MG63 (cell line): ENCODE measurements around the gene ECSIT. TPM values are rescaled to one million over a fixed set of nuclear protein-coding genes. Genes with fewer than 3 reads are reported as not detected.

ENCODE experiments used
- DNase-seq: peaks from one replicate; pipeline ENCODE4 v3.0.0-alpha.2; 2020
- H3K27me3 ChIP-seq: fragments of 250-450 bp; sonication (Bioruptor Pico); 2 replicates; pipeline ENCODE4 v1.5.1; 2020; ENCODE audit warnings: mild to moderate bottlenecking, moderate library complexity
- H3K36me3 ChIP-seq: fragments of 250-450 bp; sonication (Bioruptor Pico); 2 replicates; pipeline ENCODE4 v1.5.1; 2020; ENCODE audit warnings: mild to moderate bottlenecking, moderate library complexity
- H3K4me3 ChIP-seq: fragments of 250-450 bp; sonication (Bioruptor Pico); 2 replicates; pipeline ENCODE4 v1.5.1; 2020; ENCODE audit warnings: mild to moderate bottlenecking, moderate library complexity
- H3K9me3 ChIP-seq: fragments of 250-450 bp; sonication (Bioruptor Pico); 2 replicates; pipeline ENCODE4 v1.5.1; 2020; ENCODE audit warnings: mild to moderate bottlenecking, moderate library complexity
- total RNA-seq: library from RNA; depleted of rRNA; stranded (reverse); fragments of >200 nt; shearing (Covaris generic); gene quantifications from 2 replicates; pipeline ENCODE4 v1.2.3, GENCODE V29; 2014; ENCODE audit warnings: low replicate concordance

Gene ECSIT
- total RNA-seq, 1 experiment from 2014 or later: 196 TPM

DNA sequence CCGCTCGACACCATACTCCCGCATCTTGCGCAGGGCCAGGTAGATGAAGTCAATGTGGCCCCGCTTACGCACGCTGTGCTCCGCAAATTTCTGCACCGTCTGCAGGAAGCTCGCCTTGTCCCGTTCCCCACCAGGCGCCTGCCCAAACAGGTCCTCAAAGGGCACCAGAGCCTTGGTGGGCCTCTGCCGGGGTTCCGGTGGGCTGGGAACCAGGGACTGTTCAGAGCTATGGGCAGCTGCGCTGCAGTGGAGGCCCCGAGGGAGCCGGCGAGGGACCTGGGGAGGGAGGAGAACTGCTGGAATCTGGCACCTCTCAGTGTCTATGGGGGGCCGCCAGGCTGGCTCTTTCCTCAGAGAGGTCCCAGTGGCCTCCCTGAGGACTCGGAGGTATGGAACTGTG, 15.0 kb downstream of the ECSIT start:
- peaks cover 64% of the 10 kb centered on the region for H3K36me3 ChIP-seq
- no peaks in the 10 kb centered on the region for H3K9me3 ChIP-seq

DNA sequence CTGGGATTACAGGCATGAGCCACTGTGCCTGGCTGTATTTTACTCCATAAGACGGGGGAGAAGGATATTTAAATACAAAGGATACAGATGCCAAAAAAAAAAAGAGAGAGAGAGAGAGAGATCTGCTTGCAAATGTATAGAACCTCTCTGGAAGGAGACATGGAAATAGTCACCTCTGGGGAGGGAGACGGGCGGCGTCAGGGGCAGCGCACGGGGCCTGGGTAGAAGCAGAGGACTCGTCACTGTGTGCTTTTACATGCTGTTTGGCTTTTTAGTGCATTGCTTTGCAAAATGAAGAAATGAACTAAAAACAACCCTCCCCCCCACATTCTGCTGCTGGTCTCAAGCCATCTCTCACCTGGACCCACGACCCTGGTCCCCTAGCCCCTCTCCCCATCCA, 18.5 kb downstream of the ECSIT start:
- Histone ChIP-seq H3K27me3 (no peaks in the 10 kb centered on the region), H3K4me3 (no peak overlapping the region), H3K36me3 (peaks cover 43% of the 10 kb centered on the region), H3K9me3 (no peaks in the 10 kb centered on the region)
- DNase-seq: no peak

More for the DNA sequence above, 15.0 kb downstream of the ECSIT start:
- Histone ChIP-seq H3K27me3 (no peaks in the 10 kb centered on the region), H3K4me3 (no peak overlapping the region)
- DNase-seq: no peak

DNA sequence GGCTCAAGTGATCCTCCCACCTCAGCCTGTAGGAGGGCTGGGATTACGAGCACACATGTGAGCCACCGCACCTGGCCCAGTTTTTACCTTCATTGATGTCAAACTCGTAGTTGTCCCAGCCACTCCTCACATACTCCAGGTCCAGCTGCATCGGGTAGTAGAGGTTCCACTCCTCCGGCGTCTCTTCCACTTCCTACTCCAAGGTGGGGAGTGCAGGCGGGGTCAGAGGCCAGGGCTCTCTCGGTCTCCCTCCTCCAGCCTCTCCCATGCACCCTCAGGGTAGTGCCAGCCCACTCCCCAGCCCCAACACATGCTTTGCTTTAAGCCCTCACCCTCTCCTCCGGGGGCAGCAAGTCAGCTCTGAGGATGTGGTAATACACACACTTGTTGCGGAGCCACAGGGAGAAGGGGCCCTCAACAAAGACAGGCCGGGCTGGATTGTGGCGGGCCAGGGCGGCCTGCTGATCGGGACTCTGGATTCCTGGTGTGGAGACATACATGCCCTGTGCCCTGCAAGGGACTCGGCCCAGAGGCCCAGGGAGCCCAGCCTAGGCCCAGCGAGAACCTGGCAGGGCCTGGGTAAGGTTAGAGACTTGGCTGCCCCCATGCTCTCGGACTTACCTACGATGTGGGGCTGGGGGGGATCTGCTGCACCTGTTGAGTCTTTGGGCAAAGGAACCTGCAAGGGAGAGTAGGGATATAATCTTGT, 21.4 kb downstream of the ECSIT start:
- Histone ChIP-seq H3K4me3 (no peak overlapping the region), H3K27me3 (no peaks in the 10 kb centered on the region), H3K9me3 (no peaks in the 10 kb centered on the region), H3K36me3 (peaks cover 30% of the 10 kb centered on the region)
- DNase-seq: no peak

DNA sequence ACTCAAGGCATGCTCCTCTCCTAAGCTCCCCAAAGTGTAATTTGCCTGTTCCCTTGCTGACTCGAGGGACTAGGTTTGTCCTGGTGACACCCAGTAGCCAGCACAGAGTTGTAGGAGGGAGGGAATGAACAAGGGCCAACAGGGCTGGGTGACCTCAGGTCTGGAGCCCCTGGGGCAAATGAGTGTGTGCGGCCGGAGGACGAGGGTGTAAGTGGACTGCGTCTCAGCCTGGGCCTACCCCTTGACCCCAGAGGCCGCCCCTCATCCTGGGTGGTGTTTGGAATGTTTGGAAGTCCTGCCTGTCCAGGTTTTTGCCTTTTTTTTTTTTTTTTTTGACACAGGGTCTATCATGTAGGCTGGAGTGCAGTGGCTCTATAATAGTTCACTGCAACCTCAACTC, 22.0 kb downstream of the ECSIT start:
- Histone ChIP-seq H3K36me3 (peaks cover 25% of the 10 kb centered on the region), H3K4me3 (no peak overlapping the region), H3K27me3 (no peaks in the 10 kb centered on the region), H3K9me3 (no peaks in the 10 kb centered on the region)
- no peak for DNase-seq

DNA sequence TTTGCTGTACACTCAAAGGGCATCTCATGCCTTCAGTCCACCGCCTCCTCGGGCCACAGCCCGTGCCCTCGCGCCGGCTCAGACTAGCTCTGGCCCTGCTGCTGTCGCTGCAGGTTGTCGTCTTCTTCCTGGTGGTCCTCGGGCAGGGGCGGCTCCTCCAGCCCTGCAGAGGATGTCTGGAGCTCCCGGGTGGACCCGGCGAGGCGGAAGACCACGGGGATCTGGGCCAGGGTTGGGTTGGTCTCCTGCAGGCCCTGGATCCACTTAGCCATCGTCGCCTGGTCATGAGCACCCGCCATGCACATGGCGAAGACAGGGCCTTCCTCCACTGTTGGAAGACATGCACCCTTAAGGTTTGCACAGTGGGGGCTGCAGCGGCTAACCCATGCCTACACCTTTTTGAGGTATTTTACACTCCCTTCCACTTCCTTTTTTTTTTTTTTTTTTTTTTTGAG, 22.8 kb downstream of the ECSIT start:
- DNase-seq: no peak
- Histone ChIP-seq H3K36me3 (peaks cover 16% of the 10 kb centered on the region), H3K27me3 (no peaks in the 10 kb centered on the region), H3K4me3 (peak overlapping the region; percentile 65), H3K9me3 (no peaks in the 10 kb centered on the region)

DNA sequence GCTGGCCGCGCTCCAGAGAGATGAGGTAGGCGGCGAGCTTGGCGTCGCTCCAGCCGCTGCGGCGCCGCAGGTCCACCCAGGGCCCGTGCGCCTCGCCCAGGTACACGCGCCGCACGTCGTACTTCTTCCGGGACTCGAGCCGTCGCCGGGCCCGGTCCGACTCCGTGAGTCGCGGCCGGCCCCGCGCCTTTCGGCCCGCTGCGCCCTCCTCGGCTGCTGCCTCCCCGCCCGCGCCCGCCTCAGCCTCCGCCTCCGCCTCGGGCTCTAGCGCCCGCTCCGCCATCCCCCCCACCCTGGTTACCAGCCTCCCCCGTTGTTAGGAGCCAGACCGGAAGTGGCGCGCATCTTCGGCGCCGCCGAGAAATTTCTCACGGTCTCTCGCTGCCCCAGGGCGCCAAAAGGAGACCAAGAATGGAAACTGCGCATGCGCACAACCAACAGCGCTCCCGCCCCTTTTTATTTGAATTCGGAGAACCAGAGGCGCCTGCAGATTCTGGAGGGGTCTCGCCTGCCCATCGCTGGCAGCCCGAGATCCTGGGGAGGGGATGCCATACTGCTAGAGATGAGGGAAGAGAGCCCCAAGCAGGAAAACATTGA, 23.3 kb downstream of the ECSIT start, which contains the start of gene ZNF653:
Gene ZNF653, minus strand, starts transcription at position 336 of the 597 bp plus-strand sequence. Its CDS starts 53 bp downstream, at position 283.
- H3K4me3 ChIP-seq: peak within 1 kb of the TSS; percentile 65
- DNase-seq: peak; percentile 97
- no peaks in the 10 kb centered on the region for H3K9me3 ChIP-seq
- H3K27me3 ChIP-seq: no peaks in the 10 kb centered on the region
- H3K36me3 ChIP-seq: peaks cover 13% of the 10 kb centered on the region

DNA sequence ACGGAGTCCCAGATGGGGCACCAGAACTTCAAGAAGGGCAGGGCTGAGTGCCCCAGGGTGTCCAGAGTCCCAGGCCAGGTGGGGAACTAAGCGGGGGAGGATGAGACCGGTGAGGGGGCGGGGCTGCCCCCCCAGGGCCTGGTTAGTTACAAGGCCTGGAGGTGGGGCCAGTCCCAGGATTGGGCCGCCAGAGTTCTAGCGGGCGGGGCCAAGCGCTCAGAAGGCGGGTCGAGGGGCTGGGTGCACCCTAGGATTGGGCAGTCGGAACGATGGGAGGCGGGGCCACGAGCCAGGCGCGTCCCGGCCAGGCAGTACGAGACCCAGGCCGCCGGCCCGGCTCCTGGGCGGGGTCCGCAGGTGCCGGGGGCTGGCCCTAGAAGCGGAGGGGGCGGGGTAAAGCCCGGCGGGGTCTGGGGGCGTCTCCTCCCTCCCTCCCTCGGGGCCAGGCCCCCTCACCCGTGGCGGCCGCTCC, 23.9 kb downstream of the ECSIT start:
- Histone ChIP-seq H3K4me3 (peak overlapping the region; percentile 65), H3K27me3 (no peaks in the 10 kb centered on the region), H3K36me3 (peaks cover 12% of the 10 kb centered on the region), H3K9me3 (no peaks in the 10 kb centered on the region)
- DNase-seq: peak; percentile 100

DNA sequence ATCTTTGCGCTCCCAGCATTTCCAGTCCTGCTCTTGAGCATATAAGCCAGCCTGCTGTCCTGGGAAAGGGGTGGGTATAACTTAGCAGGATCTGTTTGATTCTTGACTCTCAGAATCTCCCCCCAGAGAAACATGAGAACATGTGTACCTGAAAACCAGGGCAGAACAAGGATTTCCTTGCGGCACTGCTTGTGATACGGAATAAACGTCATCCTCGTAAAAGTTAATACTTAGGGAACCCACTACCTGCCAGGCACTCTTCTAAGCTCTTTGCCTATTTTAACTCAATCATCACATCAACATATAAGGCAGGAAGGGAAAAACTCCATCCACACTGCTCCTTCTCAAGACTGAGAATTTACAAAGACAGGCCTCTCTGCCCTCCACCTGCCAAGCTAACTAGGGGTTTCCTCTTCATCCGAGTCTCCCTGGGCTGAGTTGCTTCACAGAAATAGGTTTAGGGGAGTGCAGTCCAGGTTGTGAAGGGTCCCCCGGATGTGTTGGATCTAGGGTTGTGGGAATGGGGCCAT, 24.4 kb downstream of the ECSIT start:
- peaks cover 11% of the 10 kb centered on the region for H3K36me3 ChIP-seq

DNA sequence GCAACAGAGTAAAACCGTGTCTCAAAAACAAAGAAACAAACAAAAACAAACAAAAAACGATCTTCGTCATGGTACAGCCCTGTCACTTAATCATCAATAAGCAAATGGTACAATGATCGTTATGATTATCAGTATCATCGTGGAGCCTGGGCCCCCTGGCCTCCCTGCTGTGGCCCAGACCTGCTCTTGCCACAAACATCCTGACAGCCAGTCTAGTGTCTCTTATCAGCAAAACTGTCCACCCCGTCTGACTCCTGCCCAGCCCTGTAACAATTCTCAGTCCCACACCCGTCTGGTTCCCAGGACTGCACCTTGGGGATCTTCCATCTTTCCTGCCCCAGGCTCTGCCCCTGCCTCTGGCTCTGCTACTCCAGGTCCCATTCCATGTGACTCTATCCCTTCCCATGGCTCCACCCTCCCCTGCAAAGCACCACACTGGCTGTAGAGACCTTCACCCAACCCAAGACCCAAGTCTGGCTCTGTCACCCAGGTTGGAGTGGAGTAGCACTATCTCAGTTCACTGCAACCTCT, 29.0 kb downstream of the ECSIT start:
- DNase-seq: no peak
- peaks cover 14% of the 10 kb centered on the region for H3K36me3 ChIP-seq
- no peaks in the 10 kb centered on the region for H3K9me3 ChIP-seq
- H3K4me3 ChIP-seq: no peak overlapping the region
- H3K27me3 ChIP-seq: no peaks in the 10 kb centered on the region

More for the DNA sequence above, 24.4 kb downstream of the ECSIT start:
- H3K27me3 ChIP-seq: no peaks in the 10 kb centered on the region
- H3K4me3 ChIP-seq: peak overlapping the region; percentile 65
- no peaks in the 10 kb centered on the region for H3K9me3 ChIP-seq
- no peak for DNase-seq

DNA sequence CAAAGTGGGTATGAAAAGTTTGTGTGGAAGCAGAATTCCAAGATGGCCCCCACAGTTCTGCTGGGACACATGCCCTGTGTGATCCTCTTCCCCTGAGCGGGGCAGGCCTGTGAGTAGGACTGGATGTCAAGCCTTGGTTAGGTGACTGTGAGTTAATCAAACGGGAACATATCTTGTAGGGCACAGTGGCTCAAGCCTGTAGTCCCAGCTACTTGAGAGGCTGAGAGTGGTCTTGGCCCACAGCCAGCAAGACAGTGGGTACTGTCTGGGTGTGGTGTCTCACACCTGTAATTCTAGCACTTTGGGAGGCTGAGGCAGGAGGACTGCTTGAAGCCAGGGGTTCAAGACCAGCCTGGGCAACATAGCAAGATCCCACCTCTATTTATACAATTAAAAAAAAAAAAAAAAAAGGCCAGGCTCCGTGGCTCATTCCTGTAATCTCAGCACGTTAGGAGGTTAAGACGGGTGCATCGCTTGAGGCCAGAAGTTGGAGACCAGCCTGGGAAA, 29.7 kb downstream of the ECSIT start:
- Histone ChIP-seq H3K4me3 (no peak overlapping the region), H3K9me3 (no peaks in the 10 kb centered on the region), H3K27me3 (no peaks in the 10 kb centered on the region), H3K36me3 (peaks cover 18% of the 10 kb centered on the region)
- DNase-seq: no peak

DNA sequence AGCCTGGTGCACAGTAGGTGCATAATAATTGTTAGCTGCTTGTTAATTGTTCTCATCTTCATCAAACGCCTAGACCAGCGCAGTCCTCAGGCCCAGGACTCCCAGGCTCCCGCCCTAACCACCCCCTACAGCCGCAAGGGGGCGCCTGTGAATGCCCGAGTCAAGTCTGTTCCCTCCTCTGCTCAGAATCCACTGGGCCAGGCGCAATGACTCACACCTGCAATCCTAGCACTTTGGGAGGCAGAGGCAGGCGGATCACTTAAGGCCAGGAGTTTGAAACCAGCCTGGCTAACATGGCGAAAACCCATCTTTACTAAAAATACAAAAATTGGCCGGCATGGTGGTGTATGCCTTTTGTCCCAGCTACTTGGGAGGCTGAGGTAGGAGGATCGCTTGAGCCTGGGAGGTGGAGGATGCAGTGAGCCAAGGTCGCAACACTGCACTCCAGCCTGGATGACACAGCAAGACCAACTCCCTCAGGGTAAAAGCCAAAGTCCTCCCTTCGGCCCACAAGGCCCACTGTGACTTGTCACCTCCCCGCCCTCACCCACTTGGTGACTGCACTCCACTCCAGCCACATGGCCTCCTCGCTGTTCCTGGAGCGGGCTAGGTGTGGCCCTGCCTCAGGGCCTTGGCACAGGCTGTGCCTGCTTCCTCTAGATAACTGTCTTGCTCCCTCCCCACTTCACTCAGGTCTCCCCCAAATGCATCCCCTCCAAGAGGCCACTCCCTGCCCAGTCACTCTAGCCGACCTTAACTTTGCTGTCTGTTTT, 32.4 kb downstream of the ECSIT start:
- peak; percentile 92 for DNase-seq
- H3K36me3 ChIP-seq: peaks cover 22% of the 10 kb centered on the region

DNA sequence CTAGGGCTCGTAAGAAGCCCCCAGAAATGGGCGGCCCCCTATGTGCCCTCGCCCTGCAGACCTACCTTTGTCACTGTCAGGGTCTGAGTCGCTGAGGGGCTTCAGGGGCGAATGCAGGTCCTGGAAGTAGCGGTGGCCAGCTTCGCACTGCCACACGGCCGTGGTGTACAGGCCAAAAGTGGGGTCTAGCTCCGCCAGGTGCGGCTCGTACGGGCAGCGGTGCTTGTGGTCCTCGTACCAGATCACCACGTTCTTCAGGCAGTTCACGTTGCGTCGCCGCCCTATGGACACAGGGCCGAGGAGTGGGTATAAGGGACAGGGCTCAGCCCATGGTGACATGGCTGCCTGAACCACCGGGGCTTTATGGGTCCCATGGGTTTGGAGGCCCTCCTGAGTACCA, 33.0 kb downstream of the ECSIT start:
- H3K9me3 ChIP-seq: no peaks in the 10 kb centered on the region
- no peak for DNase-seq
- H3K36me3 ChIP-seq: peaks cover 22% of the 10 kb centered on the region
- no peak overlapping the region for H3K4me3 ChIP-seq
- H3K27me3 ChIP-seq: no peaks in the 10 kb centered on the region

More for the DNA sequence above, 32.4 kb downstream of the ECSIT start:
- Histone ChIP-seq H3K4me3 (no peak overlapping the region), H3K27me3 (no peaks in the 10 kb centered on the region), H3K9me3 (no peaks in the 10 kb centered on the region)

DNA sequence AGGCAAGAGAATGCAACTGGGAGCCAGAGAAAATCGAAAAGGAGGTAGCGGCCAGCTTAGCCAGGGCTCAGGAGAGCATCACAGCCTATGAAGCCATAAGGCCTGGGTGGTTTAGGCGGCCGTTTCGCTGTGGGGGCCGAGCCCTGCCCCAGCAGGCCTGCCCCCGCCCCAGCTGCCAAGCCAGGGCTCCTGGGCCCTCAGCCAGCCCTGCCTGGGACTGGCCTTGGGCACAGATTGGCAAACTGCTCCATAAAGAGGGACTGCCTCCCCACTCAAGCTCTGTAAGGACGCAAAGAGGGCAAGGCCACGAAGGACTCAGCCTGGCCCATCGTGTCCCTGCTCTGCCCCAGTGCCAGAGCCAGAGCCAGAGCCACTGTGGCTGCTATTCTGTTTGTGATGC, 33.5 kb downstream of the ECSIT start:
- no peak overlapping the region for H3K4me3 ChIP-seq
- H3K36me3 ChIP-seq: peaks cover 22% of the 10 kb centered on the region

DNA sequence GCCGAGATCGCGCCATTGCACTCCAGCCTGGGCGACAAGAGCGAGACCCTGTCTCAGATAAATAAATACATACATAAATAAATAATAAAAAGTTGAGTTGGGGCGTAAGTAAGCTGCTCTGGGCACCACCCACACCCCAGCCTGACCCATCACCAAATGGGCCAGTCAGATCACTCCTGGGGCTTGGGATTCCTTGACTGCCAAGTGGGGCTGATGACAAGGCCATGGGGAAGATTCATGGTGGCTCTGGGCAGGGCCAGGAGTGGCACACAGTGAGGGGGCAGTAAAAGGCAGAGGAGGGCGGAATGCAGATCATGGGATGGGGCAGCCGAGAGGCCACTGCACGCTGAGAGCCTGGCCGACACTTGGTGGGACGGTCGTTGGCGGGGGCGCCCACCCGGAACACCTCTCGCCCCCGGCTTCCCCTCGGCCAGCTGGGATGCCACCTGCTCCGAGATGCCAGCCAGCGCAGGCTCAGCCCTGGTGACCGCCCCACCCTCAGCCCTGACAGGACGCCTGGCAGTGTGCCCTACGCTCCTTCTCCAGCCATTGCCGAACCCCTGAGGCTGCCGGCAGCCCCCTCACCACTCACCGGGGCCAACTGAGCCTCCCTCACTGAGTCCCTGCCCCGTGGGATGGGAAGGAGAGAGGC, 34.2 kb downstream of the ECSIT start:
- no peak overlapping the region for H3K4me3 ChIP-seq
- H3K9me3 ChIP-seq: no peaks in the 10 kb centered on the region
- H3K36me3 ChIP-seq: peaks cover 22% of the 10 kb centered on the region
- H3K27me3 ChIP-seq: no peaks in the 10 kb centered on the region
- DNase-seq: no peak

More for the DNA sequence above, 33.5 kb downstream of the ECSIT start:
- DNase-seq: no peak
- Histone ChIP-seq H3K27me3 (no peaks in the 10 kb centered on the region), H3K9me3 (no peaks in the 10 kb centered on the region)

DNA sequence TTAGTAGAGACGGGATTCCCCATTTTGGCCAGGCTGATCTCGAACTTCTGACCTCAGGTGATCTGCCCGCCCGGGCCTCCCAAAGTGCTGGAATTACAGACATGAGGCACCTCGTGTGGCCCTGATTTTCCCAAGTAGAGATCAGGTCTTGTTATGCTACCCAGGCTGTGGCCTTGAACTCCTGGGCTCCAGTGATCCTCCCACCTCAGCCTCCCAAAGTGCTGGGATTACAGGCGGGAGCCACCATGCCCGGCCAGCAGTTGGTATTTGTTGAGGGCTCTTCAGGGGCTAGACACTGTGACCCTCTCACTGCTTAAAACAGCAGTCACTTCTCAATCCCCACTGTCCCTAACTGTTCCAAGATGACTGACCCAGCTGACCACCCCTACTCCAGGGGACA, 39.6 kb downstream of the ECSIT start:
- H3K9me3 ChIP-seq: no peaks in the 10 kb centered on the region
- DNase-seq: no peak

More for the DNA sequence above, 39.6 kb downstream of the ECSIT start:
- Histone ChIP-seq H3K4me3 (no peak overlapping the region), H3K36me3 (peaks cover 4% of the 10 kb centered on the region; the same call in 1 of the 2 replicates), H3K27me3 (no peaks in the 10 kb centered on the region)
